Neural cell (in vitro differentiated cells): Measurements from ENCODE around the gene KDF1. TPM values are rescaled to one million over a fixed set of nuclear protein-coding genes. Genes with fewer than 3 reads are reported as not detected.

Source experiments
- H2AFZ ChIP-seq: fragments of 200-600, 300-800 bp; sonication (generic), shearing (Covaris generic); 2 replicates; pipeline ENCODE4 v1.6.0; 2014; ENCODE audit warnings: low read depth, mild to moderate bottlenecking, antibody characterized with exemption, low read length, moderate library complexity
- H3F3A ChIP-seq: fragments of 200-600 bp; shearing (Covaris generic); 2 replicates; pipeline ENCODE4 v1.6.1; 2016; ENCODE audit warnings: mild to moderate bottlenecking, moderate library complexity, mixed read lengths, antibody characterized with exemption, low read length; ENCODE audit not compliant: insufficient read depth, poor library complexity, severe bottlenecking
- H3K27ac ChIP-seq: fragments of 200-600, 300-800 bp; sonication (generic), shearing (Covaris generic); 2 replicates; pipeline ENCODE4 v1.5.1; 2014; ENCODE audit warnings: mild to moderate bottlenecking, low read length, moderate library complexity
- H3K27me3 ChIP-seq: fragments of 300-800, 200-600 bp; sonication (generic), shearing (Covaris generic); 2 replicates; pipeline ENCODE4 v1.6.0; 2014; ENCODE audit warnings: mild to moderate bottlenecking, low read depth, low read length, moderate library complexity; ENCODE audit not compliant: insufficient read depth
- H3K36me3 ChIP-seq: fragments of 300-800, 200-600 bp; sonication (generic), shearing (Covaris generic); 2 replicates; pipeline ENCODE4 v1.5.1; 2014; ENCODE audit warnings: mild to moderate bottlenecking, antibody characterized with exemption, low read length, moderate library complexity; ENCODE audit not compliant: insufficient read depth
- H3K4me2 ChIP-seq: fragments of 300-800, 200-600 bp; sonication (generic), shearing (Covaris generic); 2 replicates; pipeline ENCODE4 v1.6.0; 2014; ENCODE audit warnings: mild to moderate bottlenecking, low read length
- H3K4me3 ChIP-seq: fragments of 300-800, 200-600 bp; sonication (generic), shearing (Covaris generic); 2 replicates; pipeline ENCODE4 v1.5.1; 2014; ENCODE audit warnings: mild to moderate bottlenecking, low read length, moderate library complexity
- H3K79me2 ChIP-seq: fragments of 200-600 bp; shearing (Covaris generic); replicated peaks from 2 replicates; pipeline ENCODE4 v1.6.0; 2014; ENCODE audit warnings: mild to moderate bottlenecking, low read length, moderate library complexity; ENCODE audit not compliant: insufficient read depth
- H3K9ac ChIP-seq: fragments of 300-800, 200-600 bp; sonication (generic), shearing (Covaris generic); 2 replicates; pipeline ENCODE4 v1.6.1; 2016; ENCODE audit warnings: mild to moderate bottlenecking, low read length, mixed read lengths
- H3K9me2 ChIP-seq: fragments of 200-600 bp; shearing (Covaris generic); 2 replicates; pipeline ENCODE4 v1.6.1; 2016; ENCODE audit warnings: mild to moderate bottlenecking, low read length, mixed read lengths; ENCODE audit not compliant: insufficient read depth
- H3K9me3 ChIP-seq: fragments of 200-600, 300-800 bp; sonication (generic), shearing (Covaris generic); 2 replicates; pipeline ENCODE4 v1.6.1; 2016; ENCODE audit warnings: mild to moderate bottlenecking, mixed run types, low read length, moderate library complexity, mixed read lengths
- H4K20me1 ChIP-seq: fragments of 200-600 bp; shearing (Covaris generic); 2 replicates; pipeline ENCODE4 v1.6.1; 2016; ENCODE audit warnings: mild to moderate bottlenecking, mixed run types; ENCODE audit not compliant: insufficient read depth
- EP300 ChIP-seq: fragments of 450-650 bp; conservative IDR thresholded peaks from 2 replicates; pipeline ENCODE4 v1.6.1; 2014; ENCODE audit warnings: antibody characterized with exemption, mild to moderate bottlenecking, moderate library complexity; ENCODE audit not compliant: poor library complexity, severe bottlenecking
- EZH2 ChIP-seq: fragments of 200-600, 300-800 bp; shearing (Covaris generic), sonication (generic); IDR thresholded peaks from 2 replicates; pipeline ENCODE4 v1.6.1; 2014; ENCODE audit warnings: antibody characterized with exemption, low read length, borderline replicate concordance, mild to moderate bottlenecking; ENCODE audit not compliant: insufficient read depth, poor library complexity, severe bottlenecking
- MXI1 ChIP-seq: fragments of 450-650 bp; conservative IDR thresholded peaks from 2 replicates; pipeline ENCODE4 v1.6.1; 2014; ENCODE audit warnings: antibody characterized with exemption, mild to moderate bottlenecking; ENCODE audit not compliant: poor library complexity, severe bottlenecking
- POLR2AphosphoS5 ChIP-seq: IDR thresholded peaks from 2 replicates; pipeline ENCODE4 v1.6.1; 2012
- RAD21 ChIP-seq: fragments of 450-650 bp; conservative IDR thresholded peaks from 2 replicates; pipeline ENCODE4 v1.6.1; 2014; ENCODE audit warnings: antibody characterized with exemption, mild to moderate bottlenecking, moderate library complexity
- SMC3 ChIP-seq: fragments of 450-650 bp; conservative IDR thresholded peaks from 2 replicates; pipeline ENCODE4 v1.6.1; 2014; ENCODE audit warnings: antibody characterized with exemption, mild to moderate bottlenecking, moderate library complexity; ENCODE audit not compliant: poor library complexity
- TAF1 ChIP-seq: IDR thresholded peaks from 2 replicates; pipeline ENCODE4 v1.6.1; 2012; ENCODE audit warnings: low read depth
- polyA plus RNA-seq: library from polyadenylated mRNA; depleted of rRNA; stranded (reverse); fragments of >200 nt; gene quantifications from 2 replicates; pipeline ENCODE4 v1.2.3, GENCODE V29; 2014
- TF ChIP-seq, protein P1 (sequence below): IDR thresholded peaks from 2 replicates; pipeline ENCODE4 v1.6.1; 2012; ENCODE audit warnings: borderline replicate concordance
- TF ChIP-seq, protein P2 (sequence below): fragments of 450-650 bp; IDR thresholded peaks from 2 replicates; pipeline ENCODE4 v1.5.1; 2014; ENCODE audit warnings: antibody characterized with exemption, mild to moderate bottlenecking, moderate library complexity; ENCODE audit not compliant: poor library complexity, severe bottlenecking

KDF1 gene
- polyA plus RNA-seq, 1 donor from 2014 or later = not detected

DNA sequence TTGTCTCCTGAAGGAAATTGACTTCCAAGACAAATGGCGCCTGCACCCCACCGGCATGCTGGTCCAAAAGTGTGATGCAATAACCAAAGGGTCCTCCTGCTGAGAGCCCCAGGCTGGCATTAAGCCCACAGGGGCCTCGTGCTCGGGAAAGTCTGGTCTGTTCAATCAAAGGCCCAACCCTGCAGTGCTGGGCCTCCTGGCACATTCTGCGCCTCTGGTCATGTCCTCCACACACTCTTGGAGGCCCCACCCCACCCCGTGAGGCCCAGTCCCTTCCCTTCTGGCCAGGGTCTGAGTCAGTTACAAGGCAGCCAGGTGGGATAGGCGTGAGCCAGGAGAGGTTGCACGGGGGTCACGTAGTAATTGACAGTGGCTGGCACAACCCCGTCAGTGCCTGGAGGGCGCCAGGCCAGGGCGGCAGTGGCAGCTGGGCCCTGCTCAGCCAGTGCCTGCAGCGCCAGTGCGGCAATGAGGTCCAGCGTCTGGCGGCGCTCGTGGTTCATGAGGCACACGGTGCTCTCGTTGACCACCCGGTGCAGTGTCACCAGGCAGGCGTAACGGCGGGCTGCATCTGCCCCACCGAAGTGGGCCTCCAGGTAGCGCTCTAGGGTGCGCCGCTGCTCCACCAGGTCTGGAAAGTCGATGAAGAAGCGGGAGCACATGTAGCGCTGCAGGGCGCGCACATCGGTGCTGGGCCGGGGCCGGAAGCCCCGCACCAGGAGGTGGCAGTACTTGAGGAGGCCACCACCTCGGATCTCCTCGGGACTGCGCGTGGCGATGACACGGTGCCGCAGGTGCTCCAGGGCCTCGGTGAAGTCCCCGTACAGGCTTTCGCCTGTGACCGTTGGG is 45.6 kb upstream of the KDF1 start:
- no peak overlapping the region for H3K4me2 ChIP-seq
- H3K9me3 ChIP-seq = no peaks in the 10 kb centered on the region
- no peaks in the 10 kb centered on the region for H3K9me2 ChIP-seq
- no peak overlapping the region for H3K27ac ChIP-seq
- H3K4me3 ChIP-seq = no peak overlapping the region
- no peak overlapping the region for H2AFZ ChIP-seq
- no peak for TF ChIP-seq RAD21
- no peak for TF ChIP-seq SMC3
- TF ChIP-seq EP300 = no peak
- no peak for TF ChIP-seq MXI1
- TF ChIP-seq TAF1 = no peak
- TF ChIP-seq, protein P1, sequence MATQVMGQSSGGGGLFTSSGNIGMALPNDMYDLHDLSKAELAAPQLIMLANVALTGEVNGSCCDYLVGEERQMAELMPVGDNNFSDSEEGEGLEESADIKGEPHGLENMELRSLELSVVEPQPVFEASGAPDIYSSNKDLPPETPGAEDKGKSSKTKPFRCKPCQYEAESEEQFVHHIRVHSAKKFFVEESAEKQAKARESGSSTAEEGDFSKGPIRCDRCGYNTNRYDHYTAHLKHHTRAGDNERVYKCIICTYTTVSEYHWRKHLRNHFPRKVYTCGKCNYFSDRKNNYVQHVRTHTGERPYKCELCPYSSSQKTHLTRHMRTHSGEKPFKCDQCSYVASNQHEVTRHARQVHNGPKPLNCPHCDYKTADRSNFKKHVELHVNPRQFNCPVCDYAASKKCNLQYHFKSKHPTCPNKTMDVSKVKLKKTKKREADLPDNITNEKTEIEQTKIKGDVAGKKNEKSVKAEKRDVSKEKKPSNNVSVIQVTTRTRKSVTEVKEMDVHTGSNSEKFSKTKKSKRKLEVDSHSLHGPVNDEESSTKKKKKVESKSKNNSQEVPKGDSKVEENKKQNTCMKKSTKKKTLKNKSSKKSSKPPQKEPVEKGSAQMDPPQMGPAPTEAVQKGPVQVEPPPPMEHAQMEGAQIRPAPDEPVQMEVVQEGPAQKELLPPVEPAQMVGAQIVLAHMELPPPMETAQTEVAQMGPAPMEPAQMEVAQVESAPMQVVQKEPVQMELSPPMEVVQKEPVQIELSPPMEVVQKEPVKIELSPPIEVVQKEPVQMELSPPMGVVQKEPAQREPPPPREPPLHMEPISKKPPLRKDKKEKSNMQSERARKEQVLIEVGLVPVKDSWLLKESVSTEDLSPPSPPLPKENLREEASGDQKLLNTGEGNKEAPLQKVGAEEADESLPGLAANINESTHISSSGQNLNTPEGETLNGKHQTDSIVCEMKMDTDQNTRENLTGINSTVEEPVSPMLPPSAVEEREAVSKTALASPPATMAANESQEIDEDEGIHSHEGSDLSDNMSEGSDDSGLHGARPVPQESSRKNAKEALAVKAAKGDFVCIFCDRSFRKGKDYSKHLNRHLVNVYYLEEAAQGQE = no peak
- TF ChIP-seq POLR2AphosphoS5 = no peak
- TF ChIP-seq, protein P2, sequence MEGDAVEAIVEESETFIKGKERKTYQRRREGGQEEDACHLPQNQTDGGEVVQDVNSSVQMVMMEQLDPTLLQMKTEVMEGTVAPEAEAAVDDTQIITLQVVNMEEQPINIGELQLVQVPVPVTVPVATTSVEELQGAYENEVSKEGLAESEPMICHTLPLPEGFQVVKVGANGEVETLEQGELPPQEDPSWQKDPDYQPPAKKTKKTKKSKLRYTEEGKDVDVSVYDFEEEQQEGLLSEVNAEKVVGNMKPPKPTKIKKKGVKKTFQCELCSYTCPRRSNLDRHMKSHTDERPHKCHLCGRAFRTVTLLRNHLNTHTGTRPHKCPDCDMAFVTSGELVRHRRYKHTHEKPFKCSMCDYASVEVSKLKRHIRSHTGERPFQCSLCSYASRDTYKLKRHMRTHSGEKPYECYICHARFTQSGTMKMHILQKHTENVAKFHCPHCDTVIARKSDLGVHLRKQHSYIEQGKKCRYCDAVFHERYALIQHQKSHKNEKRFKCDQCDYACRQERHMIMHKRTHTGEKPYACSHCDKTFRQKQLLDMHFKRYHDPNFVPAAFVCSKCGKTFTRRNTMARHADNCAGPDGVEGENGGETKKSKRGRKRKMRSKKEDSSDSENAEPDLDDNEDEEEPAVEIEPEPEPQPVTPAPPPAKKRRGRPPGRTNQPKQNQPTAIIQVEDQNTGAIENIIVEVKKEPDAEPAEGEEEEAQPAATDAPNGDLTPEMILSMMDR = no peak
- no peak for TF ChIP-seq EZH2
- no peaks in the 10 kb centered on the region for H3K36me3 ChIP-seq
- no peaks in the 10 kb centered on the region for H3F3A ChIP-seq
- H3K27me3 ChIP-seq = no peaks in the 10 kb centered on the region
- H3K9ac ChIP-seq = no peak overlapping the region
- no peaks in the 10 kb centered on the region for H4K20me1 ChIP-seq
- H3K79me2 ChIP-seq = no peaks in the 10 kb centered on the region

DNA sequence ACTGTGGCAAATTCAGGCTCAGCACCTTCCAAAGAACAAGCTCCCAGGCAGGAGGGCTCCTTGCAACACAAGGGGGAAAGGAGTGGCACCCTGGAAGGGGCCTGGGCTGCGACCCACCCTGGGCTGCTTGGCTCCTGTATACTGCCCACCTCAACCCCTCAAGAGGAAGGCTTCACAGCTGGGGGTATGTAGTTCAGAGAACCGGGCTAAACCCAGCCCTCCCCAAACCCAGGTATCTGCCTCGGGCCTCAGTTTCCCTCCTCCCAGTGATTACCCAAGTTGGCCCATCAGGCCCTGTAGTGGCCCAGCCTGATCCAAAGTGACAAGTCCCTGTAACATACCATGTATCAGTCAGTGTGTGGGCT is 44.9 kb upstream of the KDF1 start:
- H3K4me2 ChIP-seq = no peak overlapping the region
- H3K27me3 ChIP-seq = no peaks in the 10 kb centered on the region
- TF ChIP-seq EP300 (no peak), POLR2AphosphoS5 (no peak), EZH2 (no peak), TAF1 (no peak), MXI1 (no peak), RAD21 (no peak), SMC3 (no peak)
- TF ChIP-seq, protein P1 = no peak
- TF ChIP-seq, protein P2 = no peak
- H3K4me3 ChIP-seq = no peak overlapping the region
- H3F3A ChIP-seq = peaks cover 2% of the 10 kb centered on the region
- H4K20me1 ChIP-seq = no peaks in the 10 kb centered on the region
- no peaks in the 10 kb centered on the region for H3K9me3 ChIP-seq
- H2AFZ ChIP-seq = no peak overlapping the region
- H3K79me2 ChIP-seq = no peaks in the 10 kb centered on the region
- H3K36me3 ChIP-seq = no peaks in the 10 kb centered on the region
- no peak overlapping the region for H3K9ac ChIP-seq
- no peak overlapping the region for H3K27ac ChIP-seq
- no peaks in the 10 kb centered on the region for H3K9me2 ChIP-seq
